ENCODE data around the gene CD6. TPM values are rescaled to one million over a fixed set of nuclear protein-coding genes. Genes with fewer than 3 reads are reported as not detected.

Gene CD6
- 1.5 TPM for polyA plus RNA-seq (ENCODE audit: insufficient read length)
- long read RNA-seq, donor 1, partial matches to known transcripts, result 0 of 1 reads
- long read RNA-seq, donor 1, other reads (novel, unspliced or antisense), result 0 of 1 reads
- long read RNA-seq, donor 2, result 0 reads
- long read RNA-seq, donor 3, result 0 reads
- long read RNA-seq, donor 4, result 0 reads
- long read RNA-seq, donor 5, result 0 reads
- long read RNA-seq, donor 6, result 0 reads
- long read RNA-seq, donor 7, result 0 reads
- long read RNA-seq, donor 8, result 0 reads

DNA sequence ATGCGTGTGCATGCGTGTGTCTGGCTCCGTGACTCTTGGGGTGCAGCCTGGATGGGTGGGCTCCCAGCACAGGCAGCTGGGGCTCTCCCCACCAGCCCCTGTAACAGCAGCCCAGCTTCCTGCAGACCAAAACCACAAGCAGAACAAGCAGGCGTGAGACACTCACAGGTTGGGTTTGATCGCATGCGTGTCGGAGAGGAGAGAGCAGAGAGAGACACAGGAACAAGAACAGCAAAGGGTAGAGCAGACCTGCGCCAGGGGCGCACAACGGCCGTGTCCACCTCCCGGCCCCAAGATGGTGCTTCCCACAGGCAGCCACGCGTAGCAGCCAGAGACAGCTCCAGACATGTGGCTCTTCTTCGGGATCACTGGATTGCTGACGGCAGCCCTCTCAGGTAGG lies at the start of gene CD6:
Gene CD6, plus strand, starts transcription at position 161 of the 400 bp plus-strand sequence. Its CDS starts 186 bp downstream, at position 347.
- no peak for DNase-seq

GRCh38 chr11:60921777-60922335 lies 49.6 kb upstream of the CD6 start:
- no peak for DNase-seq

GRCh38 chr11:60922906-60923305 lies 48.6 kb upstream of the CD6 start:
- DNase-seq, result no peak

GRCh38 chr11:60923326-60923725 lies 48.2 kb upstream of the CD6 start:
- DNase-seq, result no peak

GRCh38 chr11:60923800-60924109 lies 47.7 kb upstream of the CD6 start:
- no peak for DNase-seq

DNA sequence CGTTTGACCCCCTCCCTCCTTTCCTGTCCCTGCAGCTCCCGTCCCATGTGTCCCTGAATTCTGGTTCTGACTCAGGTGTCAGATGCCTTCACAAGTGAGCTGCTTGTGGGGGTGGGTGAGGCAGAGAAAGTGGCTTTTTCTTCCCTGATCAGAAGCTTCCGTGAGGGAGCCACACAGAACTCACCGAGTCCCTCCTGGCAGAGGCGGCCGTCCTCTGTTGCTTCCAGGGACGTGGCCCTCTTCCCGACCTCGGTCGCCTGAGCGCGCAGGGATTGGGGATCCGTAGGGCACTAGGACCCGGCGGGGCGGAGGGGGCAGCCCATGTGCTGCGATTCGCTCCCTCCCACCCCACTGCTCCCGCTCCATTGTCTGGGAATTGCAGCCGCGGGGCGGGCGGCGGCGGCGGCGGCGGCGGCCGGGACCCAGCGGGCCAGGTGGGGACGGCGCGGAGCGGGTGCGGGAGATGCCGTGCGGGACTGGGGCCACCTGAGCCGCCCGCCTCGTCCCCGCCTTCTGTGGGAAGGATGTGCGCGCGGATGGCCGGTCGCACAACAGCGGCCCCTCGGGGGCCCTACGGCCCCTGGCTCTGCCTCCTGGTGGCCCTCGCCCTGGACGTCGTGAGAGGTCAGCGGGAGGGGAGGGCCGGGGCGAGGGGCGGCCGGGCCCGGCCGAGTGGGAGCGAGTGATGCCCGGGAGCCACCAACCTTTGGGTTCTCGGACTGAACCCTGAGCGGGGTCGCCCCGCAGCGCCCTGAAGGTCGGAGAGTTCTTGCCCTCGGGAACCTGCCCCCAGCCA lies 47.2 kb upstream of the CD6 start, which contains the start of gene TMEM132A:
Gene TMEM132A, plus strand, starts transcription at position 351 of the 796 bp plus-strand sequence. Its CDS starts 174 bp downstream, at position 525.
- DNase-seq, result peak; percentile 71

- DNase-seq, result no peak
Observed at GRCh38 chr11:60924906-60925853, 46.3 kb upstream of the CD6 start.

GRCh38 chr11:60925868-60926267 lies 45.6 kb upstream of the CD6 start:
- no peak for DNase-seq

GRCh38 chr11:60926500-60926899 lies 45.0 kb upstream of the CD6 start:
- DNase-seq, result no peak

DNA sequence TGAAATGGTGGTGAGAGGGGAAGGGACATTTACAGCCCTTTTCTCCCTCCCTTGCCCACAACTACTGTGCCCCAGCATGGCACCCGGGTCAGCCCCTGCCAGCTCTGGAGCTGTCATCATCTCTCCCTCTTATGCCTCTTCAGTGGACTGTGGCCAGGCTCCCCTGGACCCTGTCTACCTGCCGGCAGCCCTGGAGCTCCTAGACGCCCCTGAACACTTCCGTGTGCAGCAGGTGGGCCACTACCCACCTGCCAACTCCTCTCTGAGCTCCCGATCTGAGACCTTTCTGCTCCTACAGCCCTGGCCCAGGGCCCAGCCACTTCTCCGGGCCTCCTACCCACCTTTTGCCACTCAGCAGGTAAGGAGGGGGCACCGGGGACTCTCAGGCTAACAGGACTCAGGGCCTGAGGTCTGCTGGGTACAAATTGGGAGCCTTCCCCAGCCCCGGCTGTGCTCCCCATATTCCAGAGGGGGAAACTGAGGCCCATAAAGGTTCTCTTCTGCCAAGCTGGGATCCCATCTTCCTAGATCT lies 44.4 kb upstream of the CD6 start:
- DNase-seq, result no peak

GRCh38 chr11:60927600-60927999 lies 43.9 kb upstream of the CD6 start:
- DNase-seq, result no peak

DNA sequence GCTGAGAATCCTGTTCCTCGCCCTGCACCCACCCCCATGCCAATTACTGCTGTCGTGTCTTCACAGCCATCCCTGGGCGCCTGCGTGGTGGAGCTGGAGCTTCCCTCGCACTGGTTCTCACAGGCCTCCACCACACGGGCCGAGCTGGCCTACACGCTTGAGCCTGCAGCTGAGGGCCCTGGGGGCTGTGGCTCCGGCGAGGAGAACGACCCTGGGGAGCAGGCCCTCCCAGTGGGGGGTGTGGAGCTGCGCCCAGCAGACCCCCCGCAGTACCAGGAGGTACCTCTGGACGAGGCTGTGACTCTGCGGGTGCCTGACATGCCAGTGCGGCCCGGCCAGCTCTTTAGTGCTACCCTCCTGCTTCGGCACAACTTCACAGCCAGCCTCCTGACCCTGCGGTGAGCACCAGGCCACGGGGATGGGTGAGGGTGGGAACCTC lies 42.9 kb upstream of the CD6 start:
- no peak for DNase-seq

GRCh38 chr11:60929764-60930163 lies 41.7 kb upstream of the CD6 start:
- no peak for DNase-seq

- DNase-seq, result no peak
Observed at GRCh38 chr11:60930394-60930793, 41.1 kb upstream of the CD6 start.

DNA sequence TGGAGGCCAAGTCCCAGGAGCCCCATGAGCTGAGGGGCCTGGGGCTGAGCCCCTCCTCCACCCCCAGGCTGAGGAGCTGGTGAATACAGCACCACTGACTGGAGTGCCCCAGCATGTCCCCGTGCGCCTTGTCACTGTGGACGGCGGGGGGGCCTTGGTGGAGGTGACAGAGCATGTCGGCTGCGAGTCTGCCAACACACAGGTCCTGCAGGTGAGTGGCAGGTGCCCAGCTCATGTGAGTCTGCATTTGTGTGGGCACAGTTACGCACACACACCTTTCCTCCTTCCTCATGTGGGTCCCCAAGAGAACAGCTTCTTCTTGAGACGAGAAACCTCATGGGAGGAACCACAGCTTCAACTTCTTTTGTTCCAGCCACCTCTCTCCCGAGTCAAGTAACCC lies 39.6 kb upstream of the CD6 start:
- DNase-seq, result no peak

- no peak for DNase-seq
Observed at GRCh38 chr11:60932605-60933356, 38.7 kb upstream of the CD6 start.

DNA sequence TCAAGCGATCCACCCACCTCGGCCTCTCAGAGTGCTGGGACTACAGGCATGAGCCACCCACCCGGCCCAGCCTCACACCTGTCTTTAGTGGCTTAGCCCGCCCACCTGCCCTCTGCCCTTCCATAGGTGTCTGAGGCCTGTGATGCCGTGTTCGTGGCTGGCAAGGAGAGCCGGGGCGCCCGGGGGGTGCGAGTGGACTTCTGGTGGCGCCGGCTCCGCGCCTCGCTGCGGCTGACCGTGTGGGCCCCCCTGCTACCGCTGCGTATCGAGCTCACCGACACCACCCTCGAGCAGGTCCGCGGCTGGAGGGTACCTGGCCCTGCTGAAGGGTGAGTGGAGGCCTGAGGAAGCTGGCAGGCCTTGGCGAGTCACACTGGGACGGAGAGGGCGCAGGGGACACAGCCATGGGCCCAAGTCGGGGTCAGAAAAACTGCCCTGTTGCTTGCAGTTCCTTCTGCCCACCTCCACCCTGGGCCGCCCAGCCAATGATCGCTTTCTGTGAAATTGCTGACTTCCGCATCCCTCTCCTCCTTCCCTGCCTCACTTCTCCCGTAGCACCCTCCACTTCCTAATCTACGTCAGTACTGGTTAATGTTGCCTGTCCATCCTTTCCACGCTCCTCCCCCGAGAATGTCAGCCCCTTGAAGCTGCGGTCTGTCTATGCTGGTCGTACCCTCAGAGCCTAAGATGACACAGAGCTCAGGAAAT lies 37.9 kb upstream of the CD6 start:
- DNase-seq, result no peak

DNA sequence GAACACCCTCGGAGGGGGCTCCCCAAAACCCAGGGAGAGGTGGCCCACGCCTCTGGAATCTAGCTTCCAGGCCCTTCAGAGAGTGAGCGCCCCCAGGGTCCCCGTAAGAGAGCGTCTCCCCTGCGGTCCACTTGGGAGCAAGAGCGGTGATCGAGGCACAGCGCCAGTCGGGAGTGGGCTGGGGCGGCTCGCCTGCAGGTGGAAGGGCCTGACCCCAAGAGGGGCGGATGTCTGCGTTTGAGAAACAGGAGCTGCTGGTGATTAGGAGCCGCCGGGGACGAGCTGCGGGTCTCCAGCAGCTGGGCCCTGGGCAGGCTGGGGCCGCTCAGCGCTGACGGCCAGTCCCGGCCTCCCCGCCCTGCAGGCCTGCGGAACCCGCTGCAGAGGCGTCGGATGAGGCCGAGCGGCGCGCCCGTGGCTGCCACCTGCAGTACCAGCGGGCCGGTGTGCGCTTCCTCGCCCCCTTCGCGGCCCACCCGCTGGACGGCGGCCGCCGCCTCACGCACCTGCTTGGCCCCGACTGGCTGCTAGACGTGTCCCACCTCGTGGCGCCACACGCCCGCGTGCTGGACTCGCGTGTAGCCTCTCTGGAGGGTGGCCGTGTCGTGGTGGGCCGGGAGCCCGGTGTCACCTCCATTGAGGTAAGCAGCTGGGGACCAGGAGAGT lies 37.2 kb upstream of the CD6 start:
- no peak for DNase-seq

GRCh38 chr11:60934790-60935605 lies 36.5 kb upstream of the CD6 start:
- DNase-seq, result no peak
